Lung (tissue), 12 donors: ENCODE data around the gene DHX15. TPM values are rescaled to one million over a fixed set of nuclear protein-coding genes. Genes with fewer than 3 reads are reported as not detected.

ENCODE experiments used
- ATAC-seq: fragments of 200-7000 bp; cut with Tn5 transposase; one replicate; pipeline ENCODE4 v1.9.1; 2020; ENCODE audit warnings: moderate number of reproducible peaks; ENCODE audit not compliant: insufficient read depth, low FRiP score
- DNase-seq, 3 donors: peaks; one replicate each; pipeline ENCODE4 v3.0.0-alpha.2; 2013 to 2017
- H3K27ac ChIP-seq, 2 donors: one replicate each; pipeline ENCODE4 v1.5.1; 2013; ENCODE audit warnings: mild to moderate bottlenecking in 2 of 2, moderate library complexity in 2 of 2, control low read depth in 1 of 2, inconsistent platforms in 1 of 2, low read depth in 1 of 2, low read length in 1 of 2
- H3K27me3 ChIP-seq, 3 donors: one replicate each; pipeline ENCODE4 v1.5.1; 2013; ENCODE audit warnings: low read length in 2 of 3; ENCODE audit not compliant: control insufficient read depth in 3 of 3, insufficient read depth in 3 of 3
- H3K36me3 ChIP-seq, 4 donors: one replicate each; pipeline ENCODE4 v1.5.1; 2013; ENCODE audit warnings: low read length in 4 of 4, mild to moderate bottlenecking in 1 of 4, moderate library complexity in 1 of 4; ENCODE audit not compliant: control insufficient read depth in 4 of 4, insufficient read depth in 4 of 4
- H3K4me1 ChIP-seq, 5 donors: one replicate each; pipeline ENCODE4 v1.5.1; 2013; ENCODE audit warnings: low read length in 5 of 5, mild to moderate bottlenecking in 2 of 5, moderate library complexity in 1 of 5; ENCODE audit not compliant: control insufficient read depth in 5 of 5, insufficient read depth in 5 of 5
- H3K4me3 ChIP-seq: one replicate; pipeline ENCODE4 v1.5.1; 2013; ENCODE audit warnings: mild to moderate bottlenecking, control low read depth, moderate library complexity
- H3K9ac ChIP-seq, 2 donors: one replicate each; pipeline ENCODE4 v1.5.1; 2013; ENCODE audit warnings: low read length in 2 of 2, control low read depth in 1 of 2; ENCODE audit not compliant: insufficient read depth in 1 of 2
- H3K9me3 ChIP-seq, 4 donors: one replicate each; pipeline ENCODE4 v1.5.1; 2013; ENCODE audit warnings: low read length in 3 of 4, mild to moderate bottlenecking in 1 of 4, moderate library complexity in 1 of 4; ENCODE audit not compliant: control insufficient read depth in 4 of 4, insufficient read depth in 3 of 4
- WGBS, 2 donors: extraction: QIAGEN DNeasy Blood & Tissue Kit; methylation state at CpG; one replicate each; pipeline ENCODE4 v1.1.7; 2013; 5-methylcytosine and 5-hydroxymethylcytosine counted together
- polyA plus RNA-seq, 2 donors: library from polyadenylated mRNA; stranded (reverse); fragments of 200-250 nt; gene quantifications; one replicate each; pipeline ENCODE4 v1.2.1, GENCODE V29; 2013
- total RNA-seq, 2 donors: library from RNA; depleted of rRNA in 1 of 2; stranded (reverse); fragments of >200 nt in 1 of 2; gene quantifications; one replicate each; pipeline ENCODE4 v1.2.1, GENCODE V29; 2014 to 2021
- TF ChIP-seq, protein P1 (sequence below): IDR thresholded peaks from 2 replicates; pipeline ENCODE4 v1.5.1; 2012; ENCODE audit warnings: mild to moderate bottlenecking; ENCODE audit errors: control extremely low read depth, extremely low read depth
- donor health status: control.
- donor health status: control.
- donor health status: Bipolar disorder and iron deficiency.
- donor health status: healthy.
- donor health status: DM: yes; HTN: yes; CAD: no.

The DHX15 gene
- total and polyA plus RNA-seq, 4 donors: 60.3 to 292 (median 88.0) TPM

DNA sequence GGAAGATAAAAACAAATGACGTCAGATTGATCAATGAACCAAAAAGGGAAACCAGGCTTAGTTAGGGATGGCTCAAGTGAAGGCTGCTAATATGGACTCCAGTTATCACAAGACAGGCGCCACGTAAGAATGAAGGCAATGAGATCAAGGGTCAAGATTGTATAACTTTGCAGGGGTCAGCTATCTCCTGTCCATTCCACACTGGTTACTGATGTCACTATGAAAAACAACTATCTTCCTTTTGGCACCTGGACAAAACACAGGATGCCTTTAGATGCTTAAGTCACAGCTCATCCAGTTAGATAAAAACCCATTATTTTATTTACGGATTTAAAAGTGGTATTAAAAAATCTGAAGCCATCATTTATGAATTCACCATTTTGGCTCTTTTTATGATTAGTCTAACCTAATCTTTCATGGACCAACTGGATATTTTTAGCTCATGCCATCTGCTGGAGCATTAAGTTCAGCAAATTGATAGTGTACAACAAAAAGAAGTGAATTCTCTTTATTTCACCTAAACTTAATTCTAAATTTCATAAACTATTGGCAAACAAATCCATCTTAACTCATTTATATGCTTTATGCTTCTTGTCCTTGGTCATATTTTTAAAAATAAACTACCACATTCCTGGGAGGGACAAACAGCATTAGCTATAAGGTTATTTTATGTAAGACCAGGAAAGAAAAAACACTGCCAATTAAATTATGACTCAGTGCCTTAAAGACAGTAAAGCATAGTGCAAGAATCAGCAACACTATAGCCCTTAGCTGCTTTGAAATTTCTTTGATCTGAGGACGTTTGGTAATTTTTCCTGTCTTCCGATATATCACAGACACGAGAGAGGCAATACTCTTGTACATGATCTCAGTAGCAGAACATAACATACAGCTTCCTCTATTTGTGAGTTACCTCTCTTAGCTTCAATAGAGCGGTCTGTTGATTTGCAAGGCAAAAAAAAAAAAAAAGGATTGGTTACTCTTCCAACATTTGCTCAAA, 27.0 kb downstream of the DHX15 start:
- H3K27ac ChIP-seq: no peak overlapping the region
- peaks cover 4 to 31% (median 12%) of the 10 kb centered on the region in 4 donors for H3K36me3 ChIP-seq
- no peak for ATAC-seq
- WGBS, 2 donors: 38 to 49% methylated on average over 8 of the region's 8 CpGs
- H3K27me3 ChIP-seq: no peaks in the 10 kb centered on the region
- no peak for DNase-seq
- no peak overlapping the region for H3K4me3 ChIP-seq
- TF ChIP-seq, protein P1, sequence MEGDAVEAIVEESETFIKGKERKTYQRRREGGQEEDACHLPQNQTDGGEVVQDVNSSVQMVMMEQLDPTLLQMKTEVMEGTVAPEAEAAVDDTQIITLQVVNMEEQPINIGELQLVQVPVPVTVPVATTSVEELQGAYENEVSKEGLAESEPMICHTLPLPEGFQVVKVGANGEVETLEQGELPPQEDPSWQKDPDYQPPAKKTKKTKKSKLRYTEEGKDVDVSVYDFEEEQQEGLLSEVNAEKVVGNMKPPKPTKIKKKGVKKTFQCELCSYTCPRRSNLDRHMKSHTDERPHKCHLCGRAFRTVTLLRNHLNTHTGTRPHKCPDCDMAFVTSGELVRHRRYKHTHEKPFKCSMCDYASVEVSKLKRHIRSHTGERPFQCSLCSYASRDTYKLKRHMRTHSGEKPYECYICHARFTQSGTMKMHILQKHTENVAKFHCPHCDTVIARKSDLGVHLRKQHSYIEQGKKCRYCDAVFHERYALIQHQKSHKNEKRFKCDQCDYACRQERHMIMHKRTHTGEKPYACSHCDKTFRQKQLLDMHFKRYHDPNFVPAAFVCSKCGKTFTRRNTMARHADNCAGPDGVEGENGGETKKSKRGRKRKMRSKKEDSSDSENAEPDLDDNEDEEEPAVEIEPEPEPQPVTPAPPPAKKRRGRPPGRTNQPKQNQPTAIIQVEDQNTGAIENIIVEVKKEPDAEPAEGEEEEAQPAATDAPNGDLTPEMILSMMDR: no peak
- no peak overlapping the region for H3K9ac ChIP-seq
- peaks cover 0 to 17% (median 0%) of the 10 kb centered on the region in 5 donors for H3K4me1 ChIP-seq
- peaks cover 0 to 4% (median 0%) of the 10 kb centered on the region in 4 donors for H3K9me3 ChIP-seq

DNA sequence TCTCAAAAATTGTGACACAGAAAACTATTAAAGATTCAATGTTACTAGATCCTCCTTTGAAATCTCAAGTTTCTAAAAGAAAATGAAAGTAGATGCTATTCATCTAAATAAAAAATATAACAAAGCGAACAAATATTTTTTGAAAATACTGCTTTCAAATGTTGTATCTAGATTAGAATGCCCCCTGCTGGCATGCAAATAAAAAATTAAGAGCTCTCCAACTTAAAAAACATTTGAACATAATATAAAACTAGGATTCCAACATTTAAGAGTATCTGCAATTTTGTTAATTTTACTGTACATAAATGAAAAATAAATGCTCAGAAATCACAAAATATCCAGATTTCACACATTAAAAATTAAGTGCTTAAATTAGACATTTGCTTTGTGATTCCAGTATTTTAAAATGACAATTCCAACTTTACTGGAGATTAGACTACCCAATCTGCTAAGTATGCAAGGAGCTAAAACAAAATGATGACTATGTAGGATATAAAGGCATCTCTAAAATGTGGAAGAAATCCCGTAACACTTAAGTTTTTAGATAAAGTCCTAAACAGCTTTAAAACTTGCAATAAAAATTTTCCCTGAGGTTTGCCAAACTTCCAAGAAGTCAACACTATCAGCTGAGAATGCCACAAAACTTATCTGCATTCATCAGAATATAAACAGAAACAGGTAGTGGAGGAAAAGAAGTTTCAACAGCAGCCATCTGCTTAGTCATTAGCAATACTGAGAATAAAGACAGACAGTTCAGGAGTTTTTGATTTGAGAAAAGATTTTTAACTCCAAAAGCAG, 32.7 kb downstream of the DHX15 start:
- Histone ChIP-seq H3K4me3 (no peak overlapping the region), H3K4me1 (peaks cover 0 to 11% (median 9%) of the 10 kb centered on the region in 5 donors), H3K36me3 (peaks cover 4 to 34% (median 18%) of the 10 kb centered on the region in 4 donors), H3K9me3 (no peaks in the 10 kb centered on the region), H3K9ac (no peak overlapping the region), H3K27me3 (no peaks in the 10 kb centered on the region), H3K27ac (no peak overlapping the region)
- WGBS, 2 donors: 79 to 87% methylated on average over 2 of the region's 2 CpGs
- DNase-seq (peak in 2 of 3 donors; percentile 81 to 88), ATAC-seq (no peak)
- TF ChIP-seq, protein P1: no peak

DNA sequence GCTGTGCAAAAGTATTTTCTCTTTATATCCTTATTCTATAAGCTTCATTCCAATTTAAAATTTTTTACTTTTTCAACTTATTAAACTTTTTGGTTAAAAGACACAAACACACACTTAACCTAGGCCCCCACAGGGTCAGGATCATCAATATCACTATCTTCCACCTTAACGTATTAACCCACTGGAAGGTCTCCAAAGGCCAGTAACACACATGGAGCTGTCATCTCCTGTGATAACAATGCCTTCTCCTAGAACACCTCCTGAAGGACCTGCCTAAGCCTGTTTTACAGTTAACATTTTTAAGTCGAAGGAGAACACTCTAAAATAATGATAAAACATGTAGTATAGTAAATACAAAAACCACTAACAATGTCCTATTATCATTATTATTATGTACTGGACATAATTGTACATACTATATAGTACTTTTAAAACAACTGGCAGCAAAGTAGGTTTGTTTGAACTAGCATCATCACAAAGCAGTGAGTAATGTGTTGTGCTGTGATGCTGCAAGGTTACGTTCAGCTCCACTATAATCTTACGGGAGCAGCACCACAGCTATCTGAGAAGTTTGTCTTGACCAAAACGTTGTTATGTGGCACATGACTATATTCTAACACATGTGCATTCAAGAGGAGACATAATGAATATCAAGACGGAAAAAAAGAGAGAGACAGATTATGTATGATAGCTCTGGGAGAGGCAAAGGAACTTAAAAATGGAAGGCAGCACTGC, 33.7 kb downstream of the DHX15 start:
- TF ChIP-seq, protein P1: no peak
- ATAC-seq (no peak), DNase-seq (no peak)
- Histone ChIP-seq H3K9me3 (no peaks in the 10 kb centered on the region), H3K36me3 (peaks cover 4 to 33% (median 17%) of the 10 kb centered on the region in 4 donors), H3K4me3 (no peak overlapping the region), H3K4me1 (peaks cover 0 to 11% (median 6%) of the 10 kb centered on the region in 5 donors), H3K27ac (no peak overlapping the region), H3K9ac (peak overlapping the region in 1 of 2 donors; percentile 30), H3K27me3 (no peaks in the 10 kb centered on the region)
- WGBS, 2 donors: 77 to 84% methylated on average over 6 of the region's 6 CpGs
